ENCODE data around the gene ILKAP.

- no peak for TF ChIP-seq CTCF (IDR thresholded peaks at IDR 0.05)
- TF ChIP-seq POLR2AphosphoS5 (IDR thresholded peaks at IDR 0.05; ENCODE audit: insufficient read depth in 1 of 2, low read depth in 1 of 2): no peak
- no peak for TF ChIP-seq POLR2A (IDR thresholded peaks at IDR 0.05)
These were observed 35.5 kb upstream of the ILKAP start for GRCh38 chr2:238238766-238239542.
